GM12873 (cell line): ENCODE results near the gene FUOM.

Source experiments
- TF ChIP-seq, protein P1 (sequence below): IDR thresholded peaks from 2 replicates; pipeline ENCODE4 v1.5.1; 2012; ENCODE audit warnings: low read depth, mild to moderate bottlenecking, moderate library complexity, low read length, control low read depth; ENCODE audit not compliant: insufficient read depth; ENCODE audit errors: missing control alignments

FUOM gene

DNA sequence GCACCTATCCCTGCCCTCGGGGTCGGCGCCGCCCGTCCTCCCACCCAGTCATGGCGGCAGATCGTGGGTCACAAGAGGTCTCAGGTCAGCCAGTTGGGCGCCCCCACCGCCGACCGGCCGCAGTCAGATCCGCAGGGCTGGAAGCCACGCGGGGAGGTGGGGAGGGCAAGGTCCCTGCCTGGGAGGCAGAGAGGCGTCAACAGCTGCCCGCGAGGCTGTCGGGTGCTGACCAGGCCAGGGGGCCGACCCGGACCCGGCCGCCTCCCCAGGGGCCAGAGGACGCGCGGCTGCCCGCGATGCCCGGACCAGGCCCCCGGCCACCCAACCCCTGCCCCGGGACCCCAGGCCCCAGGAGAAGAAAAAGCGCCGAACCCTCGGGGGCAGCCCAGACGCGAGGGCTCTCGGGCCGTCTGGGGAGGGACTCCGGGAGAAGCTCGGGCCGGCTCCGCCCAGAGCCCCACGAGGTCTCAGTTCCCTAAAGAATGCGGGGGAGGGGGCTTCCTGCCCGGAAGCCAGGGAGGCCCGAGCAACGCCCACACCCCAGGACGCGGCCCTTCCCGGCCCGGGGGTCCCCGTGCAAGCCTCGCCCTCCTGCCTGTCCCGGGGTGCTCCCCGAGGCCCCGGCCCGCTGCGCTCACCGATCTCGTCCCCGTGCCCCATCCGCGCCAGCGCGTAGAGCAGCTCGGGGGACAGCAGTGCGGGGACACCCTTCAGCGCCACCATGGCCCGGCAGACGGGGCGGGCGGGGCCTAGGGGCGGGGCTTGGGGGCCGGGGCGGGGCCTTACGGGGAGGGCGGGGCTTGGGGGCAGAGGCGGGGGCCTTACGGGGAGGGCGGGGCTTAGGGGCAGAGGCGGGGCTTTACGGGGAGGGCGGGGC, at the start of gene FUOM:
Gene FUOM, minus strand, starts transcription at position 735 of the 877 bp plus-strand sequence. Its CDS starts 12 bp downstream, at position 723.
- TF ChIP-seq, protein P1, sequence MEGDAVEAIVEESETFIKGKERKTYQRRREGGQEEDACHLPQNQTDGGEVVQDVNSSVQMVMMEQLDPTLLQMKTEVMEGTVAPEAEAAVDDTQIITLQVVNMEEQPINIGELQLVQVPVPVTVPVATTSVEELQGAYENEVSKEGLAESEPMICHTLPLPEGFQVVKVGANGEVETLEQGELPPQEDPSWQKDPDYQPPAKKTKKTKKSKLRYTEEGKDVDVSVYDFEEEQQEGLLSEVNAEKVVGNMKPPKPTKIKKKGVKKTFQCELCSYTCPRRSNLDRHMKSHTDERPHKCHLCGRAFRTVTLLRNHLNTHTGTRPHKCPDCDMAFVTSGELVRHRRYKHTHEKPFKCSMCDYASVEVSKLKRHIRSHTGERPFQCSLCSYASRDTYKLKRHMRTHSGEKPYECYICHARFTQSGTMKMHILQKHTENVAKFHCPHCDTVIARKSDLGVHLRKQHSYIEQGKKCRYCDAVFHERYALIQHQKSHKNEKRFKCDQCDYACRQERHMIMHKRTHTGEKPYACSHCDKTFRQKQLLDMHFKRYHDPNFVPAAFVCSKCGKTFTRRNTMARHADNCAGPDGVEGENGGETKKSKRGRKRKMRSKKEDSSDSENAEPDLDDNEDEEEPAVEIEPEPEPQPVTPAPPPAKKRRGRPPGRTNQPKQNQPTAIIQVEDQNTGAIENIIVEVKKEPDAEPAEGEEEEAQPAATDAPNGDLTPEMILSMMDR = peak; percentile 21

GRCh38 chr10:133405844-133406527, 48.2 kb upstream of the FUOM start:
- TF ChIP-seq, protein P1 = no peak

DNA sequence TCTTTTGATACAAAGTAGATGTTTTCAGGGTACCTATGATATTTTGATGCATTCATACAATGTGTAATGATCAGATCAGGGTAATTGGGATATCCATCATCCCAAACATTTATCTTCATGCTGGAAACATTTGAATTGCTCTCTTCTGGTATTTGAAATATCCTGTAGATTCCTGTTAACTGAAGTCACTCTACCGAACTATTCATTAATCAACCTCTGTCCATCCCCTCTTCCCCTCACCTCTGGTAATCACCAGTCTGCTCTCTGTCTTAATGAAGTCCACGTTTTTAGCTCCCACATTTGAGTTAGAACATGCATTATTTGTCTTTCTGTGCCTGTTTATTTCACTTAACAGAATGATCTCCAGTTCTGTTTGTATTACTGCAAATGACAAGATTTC, 47.5 kb upstream of the FUOM start:
- TF ChIP-seq, protein P1 = no peak

DNA sequence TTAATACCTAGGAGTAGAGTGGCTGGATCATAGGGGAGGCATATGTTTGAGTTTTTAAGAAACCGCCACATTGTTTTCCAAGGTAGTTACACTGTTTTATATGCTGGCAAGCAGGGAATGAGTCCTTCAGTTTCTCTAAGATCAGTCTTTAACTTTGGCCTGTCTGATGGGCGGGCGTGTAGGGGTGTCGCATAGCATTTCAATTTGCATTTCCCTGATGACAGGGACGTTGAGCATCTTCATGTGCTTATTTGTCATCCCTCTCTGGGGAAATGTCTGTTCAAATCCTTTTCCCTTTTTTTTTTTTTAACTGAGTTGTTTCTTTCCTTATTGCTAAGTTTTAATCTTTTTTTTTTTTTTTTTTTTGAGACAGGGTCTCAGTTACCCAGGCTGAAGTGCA, 46.0 kb upstream of the FUOM start:
- TF ChIP-seq, protein P1 = no peak

DNA sequence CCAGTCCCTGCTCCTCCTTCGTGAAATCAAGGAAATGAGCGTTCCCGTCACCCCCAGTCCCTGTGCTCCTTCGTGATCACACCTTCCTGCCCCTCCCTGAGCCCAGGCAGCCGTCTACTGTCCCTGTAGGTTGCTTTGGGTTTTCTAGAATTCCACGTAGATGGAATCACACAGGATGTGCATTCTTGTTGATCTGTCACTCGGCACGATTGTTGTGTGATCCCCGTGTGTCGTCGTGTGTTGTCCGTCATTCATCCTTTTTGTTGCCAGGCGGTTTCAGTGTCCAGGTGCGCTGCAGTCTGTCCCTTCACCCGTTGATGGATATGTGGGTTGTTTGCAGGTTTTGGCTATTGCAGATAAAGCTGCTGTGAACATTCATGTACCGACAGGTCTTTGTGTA, 45.5 kb upstream of the FUOM start:
- TF ChIP-seq, protein P1 = no peak

DNA sequence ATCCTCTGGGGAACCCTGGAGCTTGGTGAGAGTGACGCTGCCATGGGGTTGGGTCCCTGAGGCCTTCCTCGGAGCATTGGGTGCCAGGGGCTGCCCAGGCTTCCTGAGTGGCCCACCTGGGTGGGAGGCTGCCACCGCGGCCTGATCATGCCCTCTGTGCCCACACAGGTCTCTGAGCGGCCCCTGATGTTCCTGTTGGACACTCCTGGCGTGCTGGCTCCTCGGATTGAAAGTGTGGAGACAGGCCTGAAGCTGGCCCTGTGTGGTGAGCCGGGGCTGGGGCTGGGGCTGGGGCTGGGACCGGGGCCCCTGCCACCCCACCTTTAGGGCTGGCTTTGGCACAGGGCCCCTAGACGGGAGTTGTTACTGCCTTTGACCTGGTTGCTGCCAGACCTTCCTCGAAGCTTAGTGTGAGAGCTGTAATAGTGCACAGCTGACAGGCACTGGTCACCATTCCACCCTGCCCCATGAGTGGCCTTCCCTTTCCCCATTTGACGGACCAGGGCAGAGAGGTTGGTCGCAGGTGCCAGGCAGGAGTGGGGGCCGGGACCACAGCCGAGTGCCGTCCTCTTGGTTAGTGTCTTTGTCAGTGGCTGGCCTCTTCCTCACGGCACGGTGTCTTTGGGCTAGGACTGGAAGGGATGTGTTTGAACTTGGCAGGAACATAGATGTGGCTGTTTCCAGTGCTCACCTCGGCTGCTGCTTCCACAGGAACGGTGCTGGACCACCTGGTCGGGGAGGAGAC, 44.3 kb upstream of the FUOM start:
- TF ChIP-seq, protein P1 = no peak

DNA sequence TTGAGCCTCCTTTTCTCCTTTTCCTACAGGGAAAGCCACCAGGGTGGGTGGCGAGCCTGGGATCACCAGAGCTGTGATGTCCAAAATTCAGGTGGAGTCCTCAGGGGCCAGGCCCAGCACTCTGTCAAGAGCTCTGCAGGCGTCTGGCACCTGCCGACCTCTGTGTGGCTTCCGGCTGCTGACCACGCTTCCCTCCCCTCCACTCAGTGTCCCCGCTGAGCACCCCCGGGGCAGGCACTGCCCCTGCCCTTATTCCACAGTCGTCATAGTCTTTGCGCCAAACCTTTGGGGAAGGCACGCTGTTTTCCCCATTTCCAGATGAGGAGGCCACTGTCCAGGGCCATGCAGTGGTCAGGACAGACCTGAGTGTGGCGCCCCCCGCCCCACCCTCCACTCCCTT, 43.7 kb upstream of the FUOM start:
- TF ChIP-seq, protein P1 = no peak
